Glomerular endothelial cell (primary cell): ENCODE measurements around the gene SLC30A1. TPM values are rescaled to one million over a fixed set of nuclear protein-coding genes. Genes with fewer than 3 reads are reported as not detected.

Source experiments
- DNase-seq: peaks from one replicate; pipeline ENCODE4 v3.0.0-alpha.2; 2011; ENCODE audit warnings: low read depth, low spot score; ENCODE audit errors: extremely low read depth
- total RNA-seq: library from RNA; depleted of rRNA; stranded (reverse); fragments of >200 nt; gene quantifications from 2 replicates; pipeline ENCODE4 v1.2.3, GENCODE V29; 2015

The SLC30A1 gene
- total RNA-seq, 1 donor from 2014 or later: 17.3 TPM

DNA sequence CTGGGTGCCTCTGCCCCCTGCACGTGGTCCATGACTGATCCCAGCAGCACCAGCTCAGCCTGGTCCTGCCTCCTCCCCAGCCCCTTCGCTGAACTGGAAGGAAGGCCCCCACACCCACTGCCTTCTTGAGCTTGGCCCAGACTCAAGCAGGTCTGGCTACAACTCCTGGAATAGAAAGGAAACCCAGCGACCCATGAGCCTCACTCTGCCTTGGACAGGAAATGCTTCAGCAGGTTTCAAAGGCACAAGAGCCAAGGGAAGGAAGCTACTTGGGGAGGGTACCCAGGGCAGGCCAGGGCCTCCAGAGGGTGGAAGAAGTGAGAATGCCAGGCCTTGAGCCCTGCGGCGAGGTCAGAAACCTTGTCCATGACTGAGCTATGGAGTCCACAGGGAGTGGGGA lies 51.1 kb downstream of the SLC30A1 start:
- no peak for DNase-seq

DNA sequence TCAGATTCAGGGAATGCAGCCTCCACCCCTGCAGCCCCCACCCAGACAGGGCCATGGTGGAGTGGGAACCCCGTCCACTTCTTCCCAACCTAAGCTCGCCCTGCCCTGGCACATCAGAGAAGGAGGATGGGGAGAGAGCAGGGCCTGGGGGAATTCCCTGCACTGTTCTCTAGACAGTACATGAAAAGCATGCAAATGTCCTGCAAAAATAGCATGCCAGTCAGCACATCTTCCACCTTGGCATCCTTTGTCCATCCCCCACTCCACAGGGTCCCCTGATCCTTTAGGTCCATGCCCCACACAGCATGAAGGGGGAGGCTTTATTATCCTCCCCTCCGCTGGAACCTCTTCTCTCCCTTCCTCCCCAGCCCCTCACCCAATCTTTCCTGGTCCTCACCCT lies 52.0 kb downstream of the SLC30A1 start:
- no peak for DNase-seq

DNA sequence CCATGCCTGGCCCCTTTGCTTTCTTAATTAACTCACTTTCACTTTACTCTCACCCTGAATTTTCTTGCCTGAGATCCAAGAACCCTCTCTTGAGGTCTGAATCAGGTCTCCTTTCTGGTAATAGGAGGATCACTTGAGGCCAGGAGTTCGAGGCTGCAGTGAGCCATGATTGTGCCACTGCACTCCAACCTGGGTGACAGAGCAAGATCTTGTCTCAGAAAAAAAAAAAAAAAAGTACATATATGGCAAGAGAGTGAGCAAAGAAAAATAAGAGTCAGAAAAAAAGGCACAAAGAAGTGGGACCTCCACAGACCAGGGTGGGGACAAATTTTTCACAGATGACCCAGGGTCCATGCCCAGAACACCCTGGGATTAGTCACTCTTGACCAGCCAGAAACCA lies 52.9 kb downstream of the SLC30A1 start:
- no peak for DNase-seq

DNA sequence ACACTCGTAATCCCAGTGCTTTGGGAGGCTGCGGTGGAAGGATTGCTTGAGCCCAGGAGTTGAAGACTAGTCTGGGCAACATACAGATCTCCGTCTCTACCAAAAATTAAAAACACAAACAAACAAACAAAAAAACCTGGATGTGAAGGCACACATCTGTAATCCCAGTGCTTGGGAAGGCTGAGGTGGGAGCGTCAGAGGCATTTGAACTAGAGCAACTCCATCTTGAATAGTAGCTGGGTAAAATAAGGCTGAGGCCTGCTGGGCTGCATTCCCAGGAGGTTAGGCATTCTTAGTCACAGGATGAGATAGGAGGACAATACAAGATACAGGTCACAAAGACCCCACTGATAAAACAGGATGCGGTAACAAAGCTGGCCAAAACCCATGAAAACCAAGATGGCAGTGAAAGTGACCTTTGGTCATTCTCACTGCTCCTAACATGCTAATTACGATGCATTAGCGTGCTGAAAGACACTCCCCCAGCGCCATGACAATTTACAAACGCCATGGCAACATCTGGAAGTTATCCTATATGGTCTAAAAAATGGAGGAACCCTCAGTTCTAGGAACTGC lies 53.8 kb downstream of the SLC30A1 start:
- DNase-seq: no peak

DNA sequence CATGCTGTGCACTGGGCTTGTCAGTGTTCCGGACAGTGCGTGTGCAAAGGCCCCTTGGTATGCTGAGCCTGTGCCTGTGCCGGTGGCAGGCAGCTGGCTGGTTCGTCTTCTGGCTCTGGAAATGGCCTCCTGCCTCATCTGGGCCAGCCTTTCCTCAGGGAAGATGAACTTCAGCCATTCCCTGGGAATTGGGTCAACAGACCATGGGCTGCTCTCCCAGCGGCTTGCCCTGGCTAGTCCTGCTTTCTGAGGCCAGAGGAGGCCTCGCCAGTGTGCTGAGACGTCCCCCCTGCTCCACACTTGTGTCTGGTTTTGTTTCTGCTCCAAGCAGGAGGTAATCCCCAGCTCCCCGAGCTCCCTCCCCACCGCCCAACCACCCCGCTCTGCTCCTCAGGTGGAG lies 54.4 kb downstream of the SLC30A1 start:
- no peak for DNase-seq

DNA sequence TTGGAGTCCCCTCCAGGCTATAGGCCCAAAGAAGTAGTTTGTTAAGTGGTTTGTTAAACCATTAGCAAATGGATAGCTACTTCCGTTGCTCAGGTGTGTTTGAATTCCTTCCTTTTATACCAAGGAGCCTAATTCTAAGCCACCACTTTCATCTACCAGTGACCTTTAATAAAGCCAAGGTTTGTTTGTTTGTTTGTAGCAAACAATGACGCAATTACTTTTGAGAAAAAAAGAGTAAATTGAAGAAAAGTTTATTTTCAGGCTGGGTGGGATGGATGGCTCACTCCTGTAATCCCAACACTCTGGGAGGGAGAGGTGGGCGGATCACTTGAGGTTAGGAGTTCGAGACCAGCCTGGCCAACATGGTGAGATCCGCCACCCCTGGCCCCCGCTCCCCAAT lies 56.2 kb downstream of the SLC30A1 start:
- DNase-seq: no peak

Other genes with a start within 250 kb of the SLC30A1 start
- gene RD3, start 87.0 kb downstream of the SLC30A1 start, total RNA-seq: not detected in 2 replicates
- 2.9 and 3.6 TPM in 2 replicates for gene NEK2, start 96.5 kb upstream of the SLC30A1 start, total RNA-seq